ENCODE data around the gene PRR29.
"Not testable (repeated sequence)": the region's sequence is repeated elsewhere in the genome, so short reads cannot be mapped to it uniquely, and the experiment has no call there.

The PRR29 gene

GRCh38 chr17:63998721-63999679 is 849 bp downstream of the PRR29 start:
- no peak for DNase-seq

- no peak for DNase-seq
Measured at GRCh38 chr17:63999680-64000531, 1.8 kb downstream of the PRR29 start.

- DNase-seq, result no peak
Measured at GRCh38 chr17:64001091-64001579, 3.0 kb downstream of the PRR29 start.

- no peak for DNase-seq
Measured at GRCh38 chr17:64001763-64002529, 3.8 kb downstream of the PRR29 start.

GRCh38 chr17:64002658-64003525 is 4.7 kb downstream of the PRR29 start:
- no peak for DNase-seq

- DNase-seq, result no peak
Measured at GRCh38 chr17:64003526-64004121, 5.5 kb downstream of the PRR29 start.

GRCh38 chr17:64004218-64004770 is 6.1 kb downstream of the PRR29 start:
- no peak for DNase-seq

GRCh38 chr17:64004903-64005733 is 7.0 kb downstream of the PRR29 start:
- DNase-seq, result no peak

- no peak for DNase-seq
Measured at GRCh38 chr17:64005734-64006167, 7.6 kb downstream of the PRR29 start.

GRCh38 chr17:64006361-64007088 is 8.4 kb downstream of the PRR29 start:
- DNase-seq, result no peak

- not testable (repeated sequence) for DNase-seq
Measured at GRCh38 chr17:64007089-64007837, 9.1 kb downstream of the PRR29 start.

GRCh38 chr17:64007838-64008282 is 9.7 kb downstream of the PRR29 start:
- no peak for DNase-seq

GRCh38 chr17:64008346-64008745 is 10.2 kb downstream of the PRR29 start:
- DNase-seq, result no peak

GRCh38 chr17:64008830-64009229 is 10.7 kb downstream of the PRR29 start:
- no peak for DNase-seq

- DNase-seq, result no peak
Measured at GRCh38 chr17:64009571-64010402, 11.6 kb downstream of the PRR29 start.

- no peak for DNase-seq
Measured at GRCh38 chr17:64015447-64015846, 17.3 kb downstream of the PRR29 start.

GRCh38 chr17:64016231-64016784 is 18.2 kb downstream of the PRR29 start:
- no peak for DNase-seq
